ENCODE data around the gene COPS7B. TPM values are rescaled to one million over a fixed set of nuclear protein-coding genes. Genes with fewer than 3 reads are reported as not detected.

The COPS7B gene
- total RNA-seq, 1 experiment from 2014 or later, result 57.1 TPM

GRCh38 chr2:231780909-231781797, 5.1 kb upstream of the COPS7B start, which contains the start of gene PDE6D (continued):
- TF ChIP-seq SP1 (CRISPR knock-in tag; conservative IDR thresholded peaks at IDR 0.05), result peak; percentile 80
- no peak for TF ChIP-seq GTF2I (CRISPR knock-in tag; conservative IDR thresholded peaks at IDR 0.05)
- TF ChIP-seq GRHL2 (CRISPR knock-in tag; IDR thresholded peaks at IDR 0.05; ENCODE audit: insufficient replicate concordance, severe bottlenecking), result no peak
- 0 out of 2 replicates have a peak, but pooled peaks have one; percentile 27 for TF ChIP-seq SMAD3 (CRISPR knock-in tag; IDR thresholded peaks at IDR 0.05; ENCODE audit: borderline replicate concordance)

DNA sequence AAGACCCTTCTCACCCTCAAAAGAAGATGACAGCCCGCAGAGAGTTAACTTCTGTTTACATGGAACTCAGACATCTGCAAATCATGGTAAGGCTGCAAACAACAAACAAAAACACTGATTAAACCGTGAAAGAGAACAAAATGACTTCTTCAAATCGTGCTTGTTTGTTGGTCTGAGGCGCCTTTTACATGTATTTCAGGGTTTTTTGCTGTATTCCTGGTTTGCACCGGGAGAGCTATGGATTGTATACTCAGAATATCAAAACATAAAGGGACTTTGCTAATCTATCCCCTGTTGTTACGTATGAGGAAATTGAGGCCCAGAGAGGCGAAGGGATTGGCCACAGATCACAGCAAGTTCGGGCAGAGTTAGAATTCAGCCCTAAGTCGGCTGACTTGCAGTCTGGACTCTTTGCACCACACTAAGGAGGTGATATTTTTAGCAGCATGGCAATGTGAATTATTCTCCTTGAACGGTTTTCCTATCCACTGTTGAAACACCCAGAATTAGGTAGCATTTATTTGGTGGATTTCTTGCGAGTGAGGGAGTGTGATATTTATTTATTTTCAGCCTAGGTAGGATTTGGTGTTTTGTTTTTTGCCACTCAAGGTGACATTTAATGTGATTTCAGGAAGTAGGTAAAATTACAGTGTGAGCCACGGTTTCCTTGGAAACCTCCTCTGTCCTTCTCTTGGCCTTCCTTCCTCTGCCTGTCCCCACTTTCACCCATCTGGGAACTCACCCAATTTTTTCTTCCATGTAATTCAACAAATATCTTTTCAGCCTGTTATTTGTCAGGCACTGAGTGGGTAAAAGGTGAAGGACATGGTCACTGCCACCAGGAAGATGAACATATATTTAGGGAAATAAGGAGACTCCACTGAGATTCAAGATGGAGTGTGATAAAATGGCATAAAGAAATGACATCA, 4.2 kb upstream of the COPS7B start:
- Mint-ChIP-seq H3K9me3 (no peaks in the 10 kb centered on the region), H3K36me3 (no peaks in the 10 kb centered on the region), H3K27me3 (ENCODE audit: low read depth) (no peaks in the 10 kb centered on the region; the same call in 1 of the 2 replicates), H3K4me1 (peaks cover 31% of the 10 kb centered on the region), H3K27ac (peak overlapping the region; percentile 87), H3K4me3 (peak overlapping the region; percentile 95)
- ChIA-PET CTCF (interaction anchor here (1.3 to 1.4 kb wide), 3 partner anchors 61 to 109 kb away, joined by 3 to 4 read pairs (median 3); no protein-coding TSS in a partner anchor), POLR2A (interaction anchor here (0.7 kb wide), 1 partner anchor 51 kb away, joined by 4 read pairs; no protein-coding TSS in a partner anchor)
- ATAC-seq (no peak), DNase-seq (ENCODE audit: low spot score) (no peak)
- TF ChIP-seq, protein P1, sequence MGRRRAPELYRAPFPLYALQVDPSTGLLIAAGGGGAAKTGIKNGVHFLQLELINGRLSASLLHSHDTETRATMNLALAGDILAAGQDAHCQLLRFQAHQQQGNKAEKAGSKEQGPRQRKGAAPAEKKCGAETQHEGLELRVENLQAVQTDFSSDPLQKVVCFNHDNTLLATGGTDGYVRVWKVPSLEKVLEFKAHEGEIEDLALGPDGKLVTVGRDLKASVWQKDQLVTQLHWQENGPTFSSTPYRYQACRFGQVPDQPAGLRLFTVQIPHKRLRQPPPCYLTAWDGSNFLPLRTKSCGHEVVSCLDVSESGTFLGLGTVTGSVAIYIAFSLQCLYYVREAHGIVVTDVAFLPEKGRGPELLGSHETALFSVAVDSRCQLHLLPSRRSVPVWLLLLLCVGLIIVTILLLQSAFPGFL (CRISPR knock-in tag; IDR thresholded peaks at IDR 0.05; ENCODE audit: borderline replicate concordance), result no peak
- TF ChIP-seq ZMAT4 (CRISPR knock-in tag; IDR thresholded peaks at IDR 0.05), result no peak
- no peak for TF ChIP-seq IRF1 (CRISPR knock-in tag; IDR thresholded peaks at IDR 0.05)
- TF ChIP-seq ATF6 (CRISPR knock-in tag; IDR thresholded peaks at IDR 0.05), result no peak
- no peak for TF ChIP-seq FOXJ3 (CRISPR knock-in tag; IDR thresholded peaks at IDR 0.05; ENCODE audit: borderline replicate concordance)
- TF ChIP-seq ZNF263 (CRISPR knock-in tag; IDR thresholded peaks at IDR 0.05; ENCODE audit: low read depth), result no peak
- no peak for TF ChIP-seq AFF4 (CRISPR knock-in tag; IDR thresholded peaks at IDR 0.05; ENCODE audit: borderline replicate concordance)
- TF ChIP-seq, protein P2, sequence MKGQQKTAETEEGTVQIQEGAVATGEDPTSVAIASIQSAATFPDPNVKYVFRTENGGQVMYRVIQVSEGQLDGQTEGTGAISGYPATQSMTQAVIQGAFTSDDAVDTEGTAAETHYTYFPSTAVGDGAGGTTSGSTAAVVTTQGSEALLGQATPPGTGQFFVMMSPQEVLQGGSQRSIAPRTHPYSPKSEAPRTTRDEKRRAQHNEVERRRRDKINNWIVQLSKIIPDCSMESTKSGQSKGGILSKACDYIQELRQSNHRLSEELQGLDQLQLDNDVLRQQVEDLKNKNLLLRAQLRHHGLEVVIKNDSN (CRISPR knock-in tag; IDR thresholded peaks at IDR 0.05), result no peak
- TF ChIP-seq, protein P3, sequence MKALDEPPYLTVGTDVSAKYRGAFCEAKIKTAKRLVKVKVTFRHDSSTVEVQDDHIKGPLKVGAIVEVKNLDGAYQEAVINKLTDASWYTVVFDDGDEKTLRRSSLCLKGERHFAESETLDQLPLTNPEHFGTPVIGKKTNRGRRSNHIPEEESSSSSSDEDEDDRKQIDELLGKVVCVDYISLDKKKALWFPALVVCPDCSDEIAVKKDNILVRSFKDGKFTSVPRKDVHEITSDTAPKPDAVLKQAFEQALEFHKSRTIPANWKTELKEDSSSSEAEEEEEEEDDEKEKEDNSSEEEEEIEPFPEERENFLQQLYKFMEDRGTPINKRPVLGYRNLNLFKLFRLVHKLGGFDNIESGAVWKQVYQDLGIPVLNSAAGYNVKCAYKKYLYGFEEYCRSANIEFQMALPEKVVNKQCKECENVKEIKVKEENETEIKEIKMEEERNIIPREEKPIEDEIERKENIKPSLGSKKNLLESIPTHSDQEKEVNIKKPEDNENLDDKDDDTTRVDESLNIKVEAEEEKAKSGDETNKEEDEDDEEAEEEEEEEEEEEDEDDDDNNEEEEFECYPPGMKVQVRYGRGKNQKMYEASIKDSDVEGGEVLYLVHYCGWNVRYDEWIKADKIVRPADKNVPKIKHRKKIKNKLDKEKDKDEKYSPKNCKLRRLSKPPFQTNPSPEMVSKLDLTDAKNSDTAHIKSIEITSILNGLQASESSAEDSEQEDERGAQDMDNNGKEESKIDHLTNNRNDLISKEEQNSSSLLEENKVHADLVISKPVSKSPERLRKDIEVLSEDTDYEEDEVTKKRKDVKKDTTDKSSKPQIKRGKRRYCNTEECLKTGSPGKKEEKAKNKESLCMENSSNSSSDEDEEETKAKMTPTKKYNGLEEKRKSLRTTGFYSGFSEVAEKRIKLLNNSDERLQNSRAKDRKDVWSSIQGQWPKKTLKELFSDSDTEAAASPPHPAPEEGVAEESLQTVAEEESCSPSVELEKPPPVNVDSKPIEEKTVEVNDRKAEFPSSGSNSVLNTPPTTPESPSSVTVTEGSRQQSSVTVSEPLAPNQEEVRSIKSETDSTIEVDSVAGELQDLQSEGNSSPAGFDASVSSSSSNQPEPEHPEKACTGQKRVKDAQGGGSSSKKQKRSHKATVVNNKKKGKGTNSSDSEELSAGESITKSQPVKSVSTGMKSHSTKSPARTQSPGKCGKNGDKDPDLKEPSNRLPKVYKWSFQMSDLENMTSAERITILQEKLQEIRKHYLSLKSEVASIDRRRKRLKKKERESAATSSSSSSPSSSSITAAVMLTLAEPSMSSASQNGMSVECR (CRISPR knock-in tag; IDR thresholded peaks at IDR 0.05; ENCODE audit: borderline replicate concordance), result no peak
- TF ChIP-seq FOXP1 (CRISPR knock-in tag; IDR thresholded peaks at IDR 0.05; ENCODE audit: borderline replicate concordance), result no peak
- TF ChIP-seq, protein P4, sequence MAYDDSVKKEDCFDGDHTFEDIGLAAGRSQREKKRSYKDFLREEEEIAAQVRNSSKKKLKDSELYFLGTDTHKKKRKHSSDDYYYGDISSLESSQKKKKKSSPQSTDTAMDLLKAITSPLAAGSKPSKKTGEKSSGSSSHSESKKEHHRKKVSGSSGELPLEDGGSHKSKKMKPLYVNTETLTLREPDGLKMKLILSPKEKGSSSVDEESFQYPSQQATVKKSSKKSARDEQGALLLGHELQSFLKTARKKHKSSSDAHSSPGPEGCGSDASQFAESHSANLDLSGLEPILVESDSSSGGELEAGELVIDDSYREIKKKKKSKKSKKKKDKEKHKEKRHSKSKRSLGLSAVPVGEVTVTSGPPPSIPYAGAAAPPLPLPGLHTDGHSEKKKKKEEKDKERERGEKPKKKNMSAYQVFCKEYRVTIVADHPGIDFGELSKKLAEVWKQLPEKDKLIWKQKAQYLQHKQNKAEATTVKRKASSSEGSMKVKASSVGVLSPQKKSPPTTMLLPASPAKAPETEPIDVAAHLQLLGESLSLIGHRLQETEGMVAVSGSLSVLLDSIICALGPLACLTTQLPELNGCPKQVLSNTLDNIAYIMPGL (CRISPR knock-in tag; IDR thresholded peaks at IDR 0.05), result no peak

All from WTC11 (cell line).